Transverse colon (tissue), 4 donors: ENCODE measurements around the gene WSCD2.

Experiments used
- EP300 ChIP-seq: sonication (generic); formaldehyde crosslinking; IDR thresholded peaks from one replicate; pipeline ENCODE4 v1.6.1; 2017; ENCODE audit warnings: antibody characterized with exemption, low read depth
- POLR2A ChIP-seq: fragments of 450-650 bp; IDR thresholded peaks from one replicate; pipeline ENCODE4 v1.6.1; 2016; ENCODE audit warnings: antibody characterized with exemption, mild to moderate bottlenecking, moderate library complexity
- POLR2AphosphoS5 ChIP-seq, 3 donors: sonication (generic); formaldehyde crosslinking; IDR thresholded peaks; one replicate each; pipeline ENCODE4 v1.6.1; 2016; ENCODE audit warnings: antibody characterized with exemption in 3 of 3
- TF ChIP-seq, protein P1 (sequence below), 5 experiments: fragments of 200-600 bp in 3 of 5; fragments of 450-650 bp in 2 of 5; sonication (generic) in 3 of 5; IDR thresholded peaks; 1 replicate in 2 of 5; 2 replicates in 3 of 5; pipeline ENCODE4 v1.5.1; 2016 to 2017; ENCODE audit warnings: antibody characterized with exemption in 5 of 5, inconsistent platforms in 3 of 5, mild to moderate bottlenecking in 2 of 5, moderate library complexity in 1 of 5

- TF ChIP-seq POLR2A (no peak), POLR2AphosphoS5 (IDR thresholded peaks at IDR 0.05) (no peak), EP300 (no peak)
- TF ChIP-seq, protein P1, sequence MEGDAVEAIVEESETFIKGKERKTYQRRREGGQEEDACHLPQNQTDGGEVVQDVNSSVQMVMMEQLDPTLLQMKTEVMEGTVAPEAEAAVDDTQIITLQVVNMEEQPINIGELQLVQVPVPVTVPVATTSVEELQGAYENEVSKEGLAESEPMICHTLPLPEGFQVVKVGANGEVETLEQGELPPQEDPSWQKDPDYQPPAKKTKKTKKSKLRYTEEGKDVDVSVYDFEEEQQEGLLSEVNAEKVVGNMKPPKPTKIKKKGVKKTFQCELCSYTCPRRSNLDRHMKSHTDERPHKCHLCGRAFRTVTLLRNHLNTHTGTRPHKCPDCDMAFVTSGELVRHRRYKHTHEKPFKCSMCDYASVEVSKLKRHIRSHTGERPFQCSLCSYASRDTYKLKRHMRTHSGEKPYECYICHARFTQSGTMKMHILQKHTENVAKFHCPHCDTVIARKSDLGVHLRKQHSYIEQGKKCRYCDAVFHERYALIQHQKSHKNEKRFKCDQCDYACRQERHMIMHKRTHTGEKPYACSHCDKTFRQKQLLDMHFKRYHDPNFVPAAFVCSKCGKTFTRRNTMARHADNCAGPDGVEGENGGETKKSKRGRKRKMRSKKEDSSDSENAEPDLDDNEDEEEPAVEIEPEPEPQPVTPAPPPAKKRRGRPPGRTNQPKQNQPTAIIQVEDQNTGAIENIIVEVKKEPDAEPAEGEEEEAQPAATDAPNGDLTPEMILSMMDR (IDR thresholded peaks at IDR 0.05): no peak
Observed at GRCh38 chr12:108284163-108284562, 155.1 kb downstream of the WSCD2 start.
